Upper lobe of left lung (tissue), 4 donors: ENCODE measurements around the gene LINC00305.

ENCODE experiments used
- CTCF ChIP-seq, 6 experiments: fragments of 450-650 bp in 4 of 6; fragments of 200-600 bp in 2 of 6; sonication (generic) in 2 of 6; IDR thresholded peaks; one replicate each; pipeline ENCODE4 v1.5.1; 2016 to 2019; ENCODE audit warnings: antibody characterized with exemption in 6 of 6
- EP300 ChIP-seq, 4 donors: sonication (generic); formaldehyde crosslinking; IDR thresholded peaks; one replicate each; pipeline ENCODE4 v1.5.1; 2017; ENCODE audit warnings: antibody characterized with exemption in 4 of 4, control low read depth in 2 of 4

DNA sequence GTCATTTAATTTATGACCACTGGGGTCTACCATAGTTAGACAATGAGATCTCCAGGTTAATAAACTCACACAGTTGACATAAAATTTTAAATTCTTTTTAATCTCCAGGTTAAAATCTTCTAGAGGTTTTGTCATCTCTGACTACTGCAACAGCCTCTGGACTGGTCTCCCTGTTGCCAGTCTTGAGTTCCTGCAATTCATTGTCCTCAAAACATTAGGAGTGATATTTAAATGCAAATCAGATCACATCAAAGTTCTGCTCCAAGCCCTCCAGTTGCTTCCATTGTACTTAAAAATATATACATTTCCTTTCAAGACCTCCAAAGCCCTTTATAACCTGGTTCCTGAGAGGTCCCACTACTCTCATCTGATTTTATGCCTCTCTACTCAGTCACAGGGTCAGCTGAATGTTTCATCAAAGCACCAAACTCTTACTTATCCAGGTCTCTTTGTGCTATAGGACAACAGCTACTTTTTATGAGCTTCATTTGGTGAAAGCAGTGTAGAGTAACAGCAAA lies 18.6 kb upstream of the LINC00305 start:
- no peak for TF ChIP-seq CTCF (IDR thresholded peaks at IDR 0.05)
- no peak for TF ChIP-seq EP300 (IDR thresholded peaks at IDR 0.05)
